ENCODE results near the gene ANKRD63.

ANKRD63 gene, protein sequence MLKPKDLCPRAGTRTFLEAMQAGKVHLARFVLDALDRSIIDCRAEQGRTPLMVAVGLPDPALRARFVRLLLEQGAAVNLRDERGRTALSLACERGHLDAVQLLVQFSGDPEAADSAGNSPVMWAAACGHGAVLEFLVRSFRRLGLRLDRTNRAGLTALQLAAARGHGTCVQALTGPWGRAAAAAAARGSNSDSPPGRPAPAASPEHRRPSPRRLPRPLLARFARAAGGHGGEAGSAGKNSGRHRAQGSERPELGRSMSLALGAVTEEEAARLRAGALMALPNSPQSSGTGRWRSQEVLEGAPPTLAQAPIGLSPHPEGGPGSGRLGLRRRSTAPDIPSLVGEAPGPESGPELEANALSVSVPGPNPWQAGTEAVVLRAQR

GRCh38 chr15:40282869-40283614 lies at the start of gene ANKRD63:
Gene ANKRD63 (minus strand): TSS chr15:40283064. CDS start chr15:40282586, 478 bp downstream.
- Histone ChIP-seq H3K36me3 (no peaks in the 10 kb centered on the region), H3K4me3 (peak within 1 kb of the TSS; percentile 38 to 50), H3K27ac (no peak within 1 kb of the TSS), H3K27me3 (peaks cover 6 to 68% of the 10 kb centered on the region in 2 donors), H3K9me3 (no peaks in the 10 kb centered on the region), H3K4me1 (peaks cover 0 to 36% (median 28%) of the 10 kb centered on the region in 4 donors)
- intact Hi-C loops (cut with DNase I; ENCODE audit: low total_unique reads), result loop anchor here (10.0 kb wide), 1 partner anchor 82 kb away; no protein-coding TSS in a partner anchor
- no peak for TF ChIP-seq CTCF (IDR thresholded peaks at IDR 0.05)
- DNase-seq, result no peak

- Histone ChIP-seq H3K27me3 (no peaks in the 10 kb centered on the region), H3K9me3 (no peaks in the 10 kb centered on the region), H3K27ac (peak overlapping the region; percentile 90), H3K4me3 (no peak overlapping the region), H3K36me3 (peaks cover 0 to 8% (median 0%) of the 10 kb centered on the region in 3 donors), H3K4me1 (peaks cover 6 to 99% (median 77%) of the 10 kb centered on the region in 4 donors)
- intact Hi-C loops (cut with DNase I; ENCODE audit: low total_unique reads), result no loop called here
- DNase-seq, result no peak
- TF ChIP-seq CTCF (IDR thresholded peaks at IDR 0.05), result no peak
Measured at GRCh38 chr15:40332113-40332781, 49.4 kb upstream of the ANKRD63 start.

- no peaks in the 10 kb centered on the region for H3K9me3 ChIP-seq
- H3K4me1 ChIP-seq, result peaks cover 6 to 99% (median 76%) of the 10 kb centered on the region in 4 donors
- no peak overlapping the region for H3K4me3 ChIP-seq
- peaks cover 0 to 8% (median 0%) of the 10 kb centered on the region in 3 donors for H3K36me3 ChIP-seq
- no peak for TF ChIP-seq CTCF (IDR thresholded peaks at IDR 0.05)
- DNase-seq, result no peak
- H3K27me3 ChIP-seq, result no peaks in the 10 kb centered on the region
- intact Hi-C loops (cut with DNase I; ENCODE audit: low total_unique reads), result no loop called here
- peak overlapping the region in 1 of 2 donors; percentile 90 for H3K27ac ChIP-seq
Measured at GRCh38 chr15:40331637-40332036, 48.8 kb upstream of the ANKRD63 start.

GRCh38 chr15:40331026-40331425 lies 48.2 kb upstream of the ANKRD63 start:
- intact Hi-C loops (cut with DNase I; ENCODE audit: low total_unique reads), result no loop called here
- Histone ChIP-seq H3K4me3 (no peak overlapping the region), H3K4me1 (peaks cover 5 to 99% (median 75%) of the 10 kb centered on the region in 4 donors), H3K9me3 (no peaks in the 10 kb centered on the region), H3K27ac (peak overlapping the region; percentile 90 to 92), H3K36me3 (peaks cover 0 to 8% (median 0%) of the 10 kb centered on the region in 3 donors), H3K27me3 (no peaks in the 10 kb centered on the region)
- no peak for TF ChIP-seq CTCF (IDR thresholded peaks at IDR 0.05)
- no peak for DNase-seq

DNA sequence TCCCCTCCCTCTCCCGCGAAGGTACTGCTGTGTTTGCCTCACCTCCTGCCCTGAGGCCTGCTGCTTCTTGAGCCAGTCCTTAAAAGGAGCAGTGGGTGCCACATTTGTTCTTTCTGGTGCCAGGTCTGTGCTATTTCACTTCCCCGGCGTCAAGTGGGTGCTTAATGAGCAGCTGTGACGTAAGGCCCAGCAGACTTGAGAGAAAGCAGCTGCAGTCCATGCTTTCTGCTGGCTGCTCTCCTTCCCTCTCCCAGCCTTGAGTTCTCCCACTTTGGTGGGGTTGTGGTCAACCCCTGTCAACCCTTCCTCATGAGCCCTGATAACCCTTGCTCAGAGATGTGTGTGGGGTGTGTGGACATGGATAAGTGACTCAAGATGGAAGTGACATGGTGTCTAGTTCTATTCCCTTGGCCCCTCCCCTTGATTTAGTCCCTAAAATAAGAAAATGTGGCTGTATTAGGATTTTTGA lies 47.5 kb upstream of the ANKRD63 start:
- intact Hi-C loops (cut with DNase I; ENCODE audit: low total_unique reads), result no loop called here
- H3K27me3 ChIP-seq, result no peaks in the 10 kb centered on the region
- no peak for TF ChIP-seq CTCF (IDR thresholded peaks at IDR 0.05)
- H3K9me3 ChIP-seq, result no peaks in the 10 kb centered on the region
- H3K36me3 ChIP-seq, result peaks cover 0 to 8% (median 0%) of the 10 kb centered on the region in 3 donors
- DNase-seq, result peak in 1 of 2 donors; percentile 89
- peaks cover 0 to 99% (median 73%) of the 10 kb centered on the region in 4 donors for H3K4me1 ChIP-seq
- H3K4me3 ChIP-seq, result no peak overlapping the region
- peak overlapping the region; percentile 90 to 92 for H3K27ac ChIP-seq
